Measurements from ENCODE around the gene ZNF385A. TPM values are rescaled to one million over a fixed set of nuclear protein-coding genes. Genes with fewer than 3 reads are reported as not detected.
A peak's percentile ranks its signal among the peaks of the same experiment; 100 is the strongest.

The ZNF385A gene
- total RNA-seq, 1 experiment from 2014 or later: 17.5 TPM

DNA sequence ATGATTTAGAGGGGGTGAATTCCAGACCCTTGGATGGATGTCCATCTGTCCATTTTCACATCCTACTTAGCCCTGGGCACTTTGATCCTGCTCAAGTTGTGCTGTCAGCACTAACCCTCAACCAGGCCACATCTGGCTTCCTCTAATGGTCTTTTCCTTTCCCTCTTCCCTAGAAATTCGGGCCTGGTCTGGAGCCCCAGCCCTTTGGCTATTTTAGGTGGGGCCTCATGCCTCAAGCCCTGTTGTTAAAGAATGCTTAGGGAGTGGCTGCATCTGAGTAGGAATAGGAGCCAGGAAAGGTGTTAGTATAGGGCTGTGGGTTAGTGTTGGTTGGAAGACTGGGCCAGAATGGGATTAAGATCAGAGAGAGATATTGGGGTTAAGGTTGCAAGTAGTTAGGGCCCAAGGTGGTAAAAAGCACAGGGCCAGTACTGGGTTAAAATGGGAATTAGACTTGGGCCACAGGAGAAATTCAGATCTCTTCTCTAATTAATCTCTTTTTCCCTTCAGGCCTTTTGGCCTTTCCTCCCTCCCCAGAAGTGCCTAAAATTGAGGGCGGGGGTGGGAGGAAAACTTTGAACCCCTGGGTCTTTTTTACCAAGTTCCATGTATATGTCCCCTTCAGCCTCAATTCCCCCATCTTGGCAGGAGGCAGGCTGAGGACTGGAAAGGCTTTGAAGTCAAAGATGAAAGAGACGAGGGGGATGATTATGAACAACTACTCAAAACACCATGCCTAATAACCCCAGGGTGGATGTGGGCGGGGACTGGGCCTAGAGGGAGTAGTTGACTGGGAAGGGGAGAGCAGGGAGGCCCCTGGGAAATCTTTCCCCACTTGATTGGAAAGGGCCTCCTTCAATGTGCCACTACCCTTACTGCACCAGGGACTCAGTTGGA, 4.0 kb upstream of the ZNF385A start:
- intact Hi-C loops (cut with micrococcal nuclease; ENCODE audit: unreplicated experiment): no loop called here
- no peaks in the 10 kb centered on the region for H3K36me3 ChIP-seq (ENCODE audit: insufficient read depth, low read length, poor library complexity, severe bottlenecking)
- no TSS peak for BruUV-seq (replicated peaks)
- DNase-seq (ENCODE audit: low spot score): no peak
- ChIA-PET CTCF (interaction anchor here (0.6 to 1.1 kb wide), 3 partner anchors 11 to 36 kb away, joined by 3 to 5 read pairs (median 5); no protein-coding TSS in a partner anchor), POLR2A (ENCODE audit: low non-redundant PET) (interaction anchor here (0.6 kb wide), 2 partner anchors 107 to 195 kb away, joined by 3 read pairs; no protein-coding TSS in a partner anchor)
- no peak overlapping the region for H3K4me3 ChIP-seq (ENCODE audit: low read depth, low read length, poor library complexity, severe bottlenecking)
- H3K27ac ChIP-seq (ENCODE audit: low read depth, low read length, poor library complexity, severe bottlenecking): peak overlapping the region; percentile 24
- TF ChIP-seq EZH2 (IDR thresholded peaks at IDR 0.05; ENCODE audit: borderline replicate concordance, low read depth, low read length, poor library complexity, severe bottlenecking): no peak
- TF ChIP-seq, protein P1, sequence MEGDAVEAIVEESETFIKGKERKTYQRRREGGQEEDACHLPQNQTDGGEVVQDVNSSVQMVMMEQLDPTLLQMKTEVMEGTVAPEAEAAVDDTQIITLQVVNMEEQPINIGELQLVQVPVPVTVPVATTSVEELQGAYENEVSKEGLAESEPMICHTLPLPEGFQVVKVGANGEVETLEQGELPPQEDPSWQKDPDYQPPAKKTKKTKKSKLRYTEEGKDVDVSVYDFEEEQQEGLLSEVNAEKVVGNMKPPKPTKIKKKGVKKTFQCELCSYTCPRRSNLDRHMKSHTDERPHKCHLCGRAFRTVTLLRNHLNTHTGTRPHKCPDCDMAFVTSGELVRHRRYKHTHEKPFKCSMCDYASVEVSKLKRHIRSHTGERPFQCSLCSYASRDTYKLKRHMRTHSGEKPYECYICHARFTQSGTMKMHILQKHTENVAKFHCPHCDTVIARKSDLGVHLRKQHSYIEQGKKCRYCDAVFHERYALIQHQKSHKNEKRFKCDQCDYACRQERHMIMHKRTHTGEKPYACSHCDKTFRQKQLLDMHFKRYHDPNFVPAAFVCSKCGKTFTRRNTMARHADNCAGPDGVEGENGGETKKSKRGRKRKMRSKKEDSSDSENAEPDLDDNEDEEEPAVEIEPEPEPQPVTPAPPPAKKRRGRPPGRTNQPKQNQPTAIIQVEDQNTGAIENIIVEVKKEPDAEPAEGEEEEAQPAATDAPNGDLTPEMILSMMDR (conservative IDR thresholded peaks at IDR 0.05; ENCODE audit: low read depth, low read length): no peak
- no peaks in the 10 kb centered on the region for H3K27me3 ChIP-seq (replicated peaks; ENCODE audit: insufficient read depth, low read depth, low read length, poor library complexity)
- peaks cover 54% of the 10 kb centered on the region for H3K4me1 ChIP-seq (ENCODE audit: insufficient read depth, low read length, poor library complexity, severe bottlenecking)
- H3K9me3 ChIP-seq (ENCODE audit: low read depth, low read length, poor library complexity, severe bottlenecking): no peaks in the 10 kb centered on the region

- Histone ChIP-seq H3K27ac (ENCODE audit: low read depth, low read length, poor library complexity, severe bottlenecking) (no peak overlapping the region), H3K36me3 (ENCODE audit: insufficient read depth, low read length, poor library complexity, severe bottlenecking) (no peaks in the 10 kb centered on the region), H3K27me3 (replicated peaks; ENCODE audit: insufficient read depth, low read depth, low read length, poor library complexity) (no peaks in the 10 kb centered on the region), H3K4me3 (ENCODE audit: low read depth, low read length, poor library complexity, severe bottlenecking) (no peak overlapping the region), H3K9me3 (ENCODE audit: low read depth, low read length, poor library complexity, severe bottlenecking) (no peaks in the 10 kb centered on the region), H3K4me1 (ENCODE audit: insufficient read depth, low read length, poor library complexity, severe bottlenecking) (peaks cover 44% of the 10 kb centered on the region)
- ChIA-PET POLR2A (ENCODE audit: low non-redundant PET) (no interaction called here), CTCF (interaction anchor here (1.3 kb wide), 1 partner anchor 12 kb away, joined by 5 read pairs; no protein-coding TSS in a partner anchor)
- intact Hi-C loops (cut with micrococcal nuclease; ENCODE audit: unreplicated experiment): no loop called here
- BruUV-seq (replicated peaks): no TSS peak
- TF ChIP-seq EZH2 (IDR thresholded peaks at IDR 0.05; ENCODE audit: borderline replicate concordance, low read depth, low read length, poor library complexity, severe bottlenecking): no peak
- TF ChIP-seq, protein P1 (conservative IDR thresholded peaks at IDR 0.05; ENCODE audit: low read depth, low read length): no peak
- no peak for DNase-seq (ENCODE audit: low spot score)
Observed at GRCh38 chr12:54387114-54387467, 2.6 kb upstream of the ZNF385A start.

DNA sequence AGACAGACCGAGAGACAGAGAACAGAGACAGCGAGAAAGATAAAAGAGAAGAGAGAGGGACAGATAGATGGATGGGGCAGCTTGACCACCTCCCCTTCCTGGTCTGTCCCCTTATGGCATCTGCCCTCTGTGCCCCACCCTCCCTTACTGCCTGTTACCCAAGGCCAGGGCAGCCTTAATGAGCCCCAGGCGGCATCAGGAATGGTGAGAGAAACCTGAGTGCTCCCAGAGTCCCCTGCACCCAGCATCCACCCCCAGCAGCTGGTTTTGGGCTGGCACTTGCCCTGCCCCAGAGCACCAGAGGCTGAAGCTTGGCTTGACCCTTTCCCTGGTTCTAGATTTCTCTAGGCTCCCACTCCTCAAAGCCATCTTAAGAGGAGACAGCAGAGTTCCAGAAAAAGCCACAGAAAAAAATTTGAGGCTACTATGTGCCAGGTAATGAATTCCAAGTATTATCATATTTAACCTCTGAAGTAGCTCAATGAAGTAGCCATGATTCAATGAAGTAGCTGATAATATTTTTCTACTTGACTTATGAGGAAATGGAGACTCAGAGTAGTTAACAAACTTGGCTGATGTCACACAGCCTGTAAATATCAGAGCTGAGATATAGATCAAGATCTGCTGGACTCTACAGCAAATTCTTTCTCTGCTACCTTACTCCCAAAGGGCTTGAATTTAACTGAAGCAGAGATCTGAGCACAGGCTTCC, 2.0 kb upstream of the ZNF385A start:
- Histone ChIP-seq H3K27ac (ENCODE audit: low read depth, low read length, poor library complexity, severe bottlenecking) (no peak overlapping the region), H3K36me3 (ENCODE audit: insufficient read depth, low read length, poor library complexity, severe bottlenecking) (no peaks in the 10 kb centered on the region), H3K9me3 (ENCODE audit: low read depth, low read length, poor library complexity, severe bottlenecking) (no peaks in the 10 kb centered on the region), H3K4me3 (ENCODE audit: low read depth, low read length, poor library complexity, severe bottlenecking) (no peak overlapping the region), H3K4me1 (ENCODE audit: insufficient read depth, low read length, poor library complexity, severe bottlenecking) (peaks cover 44% of the 10 kb centered on the region), H3K27me3 (replicated peaks; ENCODE audit: insufficient read depth, low read depth, low read length, poor library complexity) (no peaks in the 10 kb centered on the region)
- intact Hi-C loops (cut with micrococcal nuclease; ENCODE audit: unreplicated experiment): no loop called here
- TF ChIP-seq EZH2 (IDR thresholded peaks at IDR 0.05; ENCODE audit: borderline replicate concordance, low read depth, low read length, poor library complexity, severe bottlenecking): no peak
- TF ChIP-seq, protein P1 (conservative IDR thresholded peaks at IDR 0.05; ENCODE audit: low read depth, low read length): no peak
- BruUV-seq (replicated peaks): no TSS peak
- ChIA-PET CTCF (interaction anchor here (1.3 kb wide), 1 partner anchor 13 kb away, joined by 5 read pairs; no protein-coding TSS in a partner anchor), POLR2A (ENCODE audit: low non-redundant PET) (no interaction called here)
- no peak for DNase-seq (ENCODE audit: low spot score)

All from A673 (cell line).